Measurements from ENCODE around the gene RIGI.
"Not testable (repeated sequence)": the region's sequence is repeated elsewhere in the genome, so short reads cannot be mapped to it uniquely, and the experiment has no call there.

The RIGI gene

GRCh38 chr9:32525709-32526030 lies 326 bp downstream of the RIGI start:
- DNase-seq, result no peak

- DNase-seq, result no peak
Observed at GRCh38 chr9:32524892-32525708, 896 bp downstream of the RIGI start.

GRCh38 chr9:32524558-32524891 lies 1.5 kb downstream of the RIGI start:
- not testable (repeated sequence) for DNase-seq

- no peak for DNase-seq
Observed at GRCh38 chr9:32523910-32524309, 2.1 kb downstream of the RIGI start.

- no peak for DNase-seq
Observed at GRCh38 chr9:32518276-32518675, 7.7 kb downstream of the RIGI start.

- DNase-seq, result peak; percentile 65
Observed at GRCh38 chr9:32516241-32516640, 9.8 kb downstream of the RIGI start.

- no peak for DNase-seq
Observed at GRCh38 chr9:32508728-32509127, 17.3 kb downstream of the RIGI start.

- no peak for DNase-seq
Observed at GRCh38 chr9:32503008-32503407, 23.0 kb downstream of the RIGI start.

GRCh38 chr9:32502464-32502863 lies 23.5 kb downstream of the RIGI start:
- DNase-seq, result no peak

GRCh38 chr9:32501868-32502267 lies 24.1 kb downstream of the RIGI start:
- no peak for DNase-seq

- DNase-seq, result no peak
Observed at GRCh38 chr9:32500768-32501167, 25.2 kb downstream of the RIGI start.

- DNase-seq, result no peak
Observed at GRCh38 chr9:32497921-32498320, 28.1 kb downstream of the RIGI start.

GRCh38 chr9:32490601-32491000 lies 35.4 kb downstream of the RIGI start:
- no peak for DNase-seq

GRCh38 chr9:32487981-32488380 lies 38.0 kb downstream of the RIGI start:
- DNase-seq, result no peak

- no peak for DNase-seq
Observed at GRCh38 chr9:32486839-32487562, 39.0 kb downstream of the RIGI start.

- DNase-seq, result no peak
Observed at GRCh38 chr9:32483343-32483742, 42.7 kb downstream of the RIGI start.
